IPS-NIHi7 (cell line): Measurements from ENCODE around the gene OR6Y1.

ENCODE experiments used
- DNase-seq: peaks from one replicate; pipeline ENCODE4 v3.0.0; 2012; ENCODE audit warnings: mixed read lengths; ENCODE audit errors: extremely low spot score

OR6Y1 gene

GRCh38 chr1:158506369-158506987, 47.7 kb downstream of the OR6Y1 start:
- DNase-seq = peak; percentile 62

- peak; percentile 35 for DNase-seq
Measured at GRCh38 chr1:158496374-158496773, 57.8 kb downstream of the OR6Y1 start.

GRCh38 chr1:158494796-158495195, 59.4 kb downstream of the OR6Y1 start:
- no peak for DNase-seq
